SK-N-SH (cell line): ENCODE measurements around the gene ARMC10.

Experiments used
- EZH2phosphoT487 ChIP-seq: fragments of 200-600 bp; sonication (generic); IDR thresholded peaks from 2 replicates; pipeline ENCODE4 v1.6.1; 2017; ENCODE audit warnings: low read depth, mixed run types, mild to moderate bottlenecking, antibody characterized with exemption, moderate library complexity, borderline replicate concordance
- FOXM1 ChIP-seq: IDR thresholded peaks from 2 replicates; pipeline ENCODE4 v1.4.0; 2012; ENCODE audit warnings: low read depth, mild to moderate bottlenecking
- IRF3 ChIP-seq: fragments of 150-350 bp; IDR thresholded peaks from 2 replicates; pipeline ENCODE4 v1.6.1; 2016; ENCODE audit warnings: mild to moderate bottlenecking, low read depth, low read length
- MEF2A ChIP-seq: IDR thresholded peaks from 2 replicates; pipeline ENCODE4 v1.4.0; 2012; ENCODE audit warnings: low read depth, borderline replicate concordance
- NRF1 ChIP-seq: IDR thresholded peaks from 2 replicates; pipeline ENCODE4 v1.6.1; 2012; ENCODE audit warnings: low read depth, mild to moderate bottlenecking, low read length
- POLR2AphosphoS5 ChIP-seq: IDR thresholded peaks from 2 replicates; pipeline ENCODE4 v1.6.1; 2012; ENCODE audit warnings: low read depth, low read length
- RFX5 ChIP-seq: IDR thresholded peaks from 2 replicates; pipeline ENCODE4 v1.6.1; 2012; ENCODE audit warnings: mild to moderate bottlenecking, improper control_type of control experiment, low read length
- SMC3 ChIP-seq: IDR thresholded peaks from 2 replicates; pipeline ENCODE4 v1.6.1; 2012; ENCODE audit warnings: low read depth, low read length, improper control_type of control experiment
- TAF1 ChIP-seq: IDR thresholded peaks from 2 replicates; pipeline ENCODE4 v1.6.1; 2012; ENCODE audit warnings: low read depth, mild to moderate bottlenecking, low read length, moderate library complexity, borderline replicate concordance
- YY1 ChIP-seq: IDR thresholded peaks from 2 replicates; pipeline ENCODE4 v1.4.0; 2012; ENCODE audit warnings: low read depth, mild to moderate bottlenecking
- TF ChIP-seq, protein P1 (sequence below): IDR thresholded peaks from 2 replicates; pipeline ENCODE4 v1.4.0; 2012; ENCODE audit warnings: low read depth
- TF ChIP-seq, protein P2 (sequence below): fragments of 150-350 bp; IDR thresholded peaks from 2 replicates; pipeline ENCODE4 v1.6.1; 2017; ENCODE audit warnings: antibody characterized with exemption, low read length, low read depth, borderline replicate concordance
- TF ChIP-seq, protein P3 (sequence below): fragments of 200-600 bp; sonication (generic); IDR thresholded peaks from 2 replicates; pipeline ENCODE4 v1.6.1; 2017; ENCODE audit warnings: antibody characterized with exemption, mild to moderate bottlenecking, moderate library complexity

DNA sequence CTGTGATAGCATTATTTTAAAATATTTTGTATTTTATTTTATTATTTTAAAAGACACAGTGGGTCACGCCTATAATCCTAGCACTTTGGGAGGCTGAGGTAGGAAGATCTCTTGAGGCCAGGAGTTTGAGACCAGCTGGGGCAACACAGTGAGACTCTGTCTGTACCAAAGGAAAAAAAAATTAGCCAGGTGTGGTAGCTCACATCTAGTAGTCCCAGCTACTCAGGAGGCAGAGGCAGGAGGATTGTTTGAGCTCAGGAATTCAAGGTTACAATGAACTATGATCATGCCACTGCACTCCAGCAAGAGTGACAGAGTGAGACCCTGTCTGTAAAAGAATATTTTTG, 37.5 kb upstream of the ARMC10 start:
- TF ChIP-seq, protein P1, sequence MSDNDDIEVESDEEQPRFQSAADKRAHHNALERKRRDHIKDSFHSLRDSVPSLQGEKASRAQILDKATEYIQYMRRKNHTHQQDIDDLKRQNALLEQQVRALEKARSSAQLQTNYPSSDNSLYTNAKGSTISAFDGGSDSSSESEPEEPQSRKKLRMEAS, result no peak
- TF ChIP-seq YY1, result no peak
- TF ChIP-seq, protein P2, sequence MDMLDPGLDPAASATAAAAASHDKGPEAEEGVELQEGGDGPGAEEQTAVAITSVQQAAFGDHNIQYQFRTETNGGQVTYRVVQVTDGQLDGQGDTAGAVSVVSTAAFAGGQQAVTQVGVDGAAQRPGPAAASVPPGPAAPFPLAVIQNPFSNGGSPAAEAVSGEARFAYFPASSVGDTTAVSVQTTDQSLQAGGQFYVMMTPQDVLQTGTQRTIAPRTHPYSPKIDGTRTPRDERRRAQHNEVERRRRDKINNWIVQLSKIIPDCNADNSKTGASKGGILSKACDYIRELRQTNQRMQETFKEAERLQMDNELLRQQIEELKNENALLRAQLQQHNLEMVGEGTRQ, result no peak
- no peak for TF ChIP-seq SMC3
- TF ChIP-seq, protein P3, sequence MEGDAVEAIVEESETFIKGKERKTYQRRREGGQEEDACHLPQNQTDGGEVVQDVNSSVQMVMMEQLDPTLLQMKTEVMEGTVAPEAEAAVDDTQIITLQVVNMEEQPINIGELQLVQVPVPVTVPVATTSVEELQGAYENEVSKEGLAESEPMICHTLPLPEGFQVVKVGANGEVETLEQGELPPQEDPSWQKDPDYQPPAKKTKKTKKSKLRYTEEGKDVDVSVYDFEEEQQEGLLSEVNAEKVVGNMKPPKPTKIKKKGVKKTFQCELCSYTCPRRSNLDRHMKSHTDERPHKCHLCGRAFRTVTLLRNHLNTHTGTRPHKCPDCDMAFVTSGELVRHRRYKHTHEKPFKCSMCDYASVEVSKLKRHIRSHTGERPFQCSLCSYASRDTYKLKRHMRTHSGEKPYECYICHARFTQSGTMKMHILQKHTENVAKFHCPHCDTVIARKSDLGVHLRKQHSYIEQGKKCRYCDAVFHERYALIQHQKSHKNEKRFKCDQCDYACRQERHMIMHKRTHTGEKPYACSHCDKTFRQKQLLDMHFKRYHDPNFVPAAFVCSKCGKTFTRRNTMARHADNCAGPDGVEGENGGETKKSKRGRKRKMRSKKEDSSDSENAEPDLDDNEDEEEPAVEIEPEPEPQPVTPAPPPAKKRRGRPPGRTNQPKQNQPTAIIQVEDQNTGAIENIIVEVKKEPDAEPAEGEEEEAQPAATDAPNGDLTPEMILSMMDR, result no peak
- TF ChIP-seq EZH2phosphoT487, result no peak
- TF ChIP-seq MEF2A, result no peak
- no peak for TF ChIP-seq RFX5
- no peak for TF ChIP-seq TAF1
- TF ChIP-seq POLR2AphosphoS5, result no peak
- TF ChIP-seq IRF3, result no peak
- no peak for TF ChIP-seq NRF1
- TF ChIP-seq FOXM1, result no peak
